Small intestine (tissue), 7 donors: ENCODE results near the gene KCNG2. TPM values are rescaled to one million over a fixed set of nuclear protein-coding genes. Genes with fewer than 3 reads are reported as not detected.

Experiments
- DNase-seq, 2 donors: peaks; one replicate each; pipeline versions ENCODE4 v3.0.0 to v3.0.0-alpha.2; 2013
- FAIRE-seq: peaks from 2 replicates; lab custom pipeline; 2012; peaks lifted over from hg19 to GRCh38; lab: Jason Lieb, UNC
- H3K27ac ChIP-seq, 3 donors: one replicate each; pipeline ENCODE4 v1.5.1; 2013; ENCODE audit warnings: low read length in 2 of 3, mild to moderate bottlenecking in 2 of 3, control low read depth in 1 of 3, inconsistent platforms in 1 of 3, low read depth in 1 of 3, moderate library complexity in 1 of 3
- H3K27me3 ChIP-seq, 3 donors: one replicate each; pipeline ENCODE4 v1.6.1; 2013; ENCODE audit warnings: low read length in 3 of 3, inconsistent platforms in 1 of 3; ENCODE audit not compliant: control insufficient read depth in 3 of 3, insufficient read depth in 3 of 3
- H3K36me3 ChIP-seq, 3 donors: one replicate each; pipeline ENCODE4 v1.6.1; 2013; ENCODE audit warnings: low read length in 3 of 3, inconsistent platforms in 1 of 3, low read depth in 1 of 3, mild to moderate bottlenecking in 1 of 3, moderate library complexity in 1 of 3; ENCODE audit not compliant: control insufficient read depth in 3 of 3, insufficient read depth in 2 of 3
- H3K4me1 ChIP-seq, 3 donors: one replicate each; pipeline ENCODE4 v1.6.1; 2013; ENCODE audit warnings: low read length in 2 of 3, inconsistent platforms in 1 of 3, low read depth in 1 of 3, mild to moderate bottlenecking in 1 of 3, moderate library complexity in 1 of 3; ENCODE audit not compliant: control insufficient read depth in 3 of 3, insufficient read depth in 2 of 3
- H3K4me3 ChIP-seq, 3 donors: one replicate each; pipeline ENCODE4 v1.5.1; 2013; ENCODE audit warnings: low read length in 3 of 3, control low read depth in 1 of 3, inconsistent platforms in 1 of 3, low read depth in 1 of 3, mild to moderate bottlenecking in 1 of 3, moderate library complexity in 1 of 3
- H3K9me3 ChIP-seq, 2 donors: one replicate each; pipeline ENCODE4 v1.6.1; 2013; ENCODE audit warnings: low read depth in 1 of 2, low read length in 1 of 2; ENCODE audit not compliant: control insufficient read depth in 2 of 2, insufficient read depth in 1 of 2
- WGBS, 3 donors: extraction: QIAGEN DNeasy Blood & Tissue Kit; methylation state at CpG; one replicate each; pipeline ENCODE4 v1.1.7; 2013; 5-methylcytosine and 5-hydroxymethylcytosine counted together
- polyA plus RNA-seq, 4 donors: library from polyadenylated mRNA; stranded (reverse) in 3 of 4; unstranded in 1 of 4; fragments of 200-250 nt in 3 of 4; fragments of 120-200 nt in 1 of 4; gene quantifications; one replicate each; pipeline versions ENCODE4 v1.2.1 to v1.2.3, GENCODE V29; 2013
- donor health status: healthy with polysubstance abuse.
- donor health status: control.
- donor health status: control.
- donor health status: Bipolar disorder and iron deficiency.
- donor health status: healthy.

The KCNG2 gene
- polyA plus RNA-seq, 4 donors: 0.10 to 0.30 TPM; not detected in 2

DNA sequence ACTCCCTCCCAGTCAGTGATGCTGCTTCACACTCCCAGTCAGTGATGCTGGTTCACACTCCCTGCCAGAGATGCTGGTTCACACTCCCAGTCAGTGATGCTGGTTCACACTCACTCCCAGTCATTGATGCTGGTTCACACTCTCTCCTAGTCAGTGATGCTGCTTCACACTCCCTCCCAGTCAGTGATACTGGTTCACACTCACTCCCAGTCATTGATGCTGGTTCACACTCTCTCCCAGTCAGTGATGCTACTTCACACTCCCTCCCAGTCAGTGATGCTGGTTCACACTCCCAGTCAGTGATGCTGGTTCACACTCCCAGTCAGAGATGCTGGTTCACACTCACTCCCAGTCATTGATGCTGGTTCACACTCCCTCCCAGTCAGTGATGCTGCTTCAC, 34.3 kb upstream of the KCNG2 start:
- H3K9me3 ChIP-seq: peaks cover 0 to 2% of the 10 kb centered on the region in 2 donors
- no peak overlapping the region for H3K4me3 ChIP-seq
- no peak for FAIRE-seq
- DNase-seq: no peak
- H3K36me3 ChIP-seq: no peaks in the 10 kb centered on the region
- H3K4me1 ChIP-seq: no peaks in the 10 kb centered on the region
- H3K27ac ChIP-seq: no peak overlapping the region
- H3K27me3 ChIP-seq: no peaks in the 10 kb centered on the region

DNA sequence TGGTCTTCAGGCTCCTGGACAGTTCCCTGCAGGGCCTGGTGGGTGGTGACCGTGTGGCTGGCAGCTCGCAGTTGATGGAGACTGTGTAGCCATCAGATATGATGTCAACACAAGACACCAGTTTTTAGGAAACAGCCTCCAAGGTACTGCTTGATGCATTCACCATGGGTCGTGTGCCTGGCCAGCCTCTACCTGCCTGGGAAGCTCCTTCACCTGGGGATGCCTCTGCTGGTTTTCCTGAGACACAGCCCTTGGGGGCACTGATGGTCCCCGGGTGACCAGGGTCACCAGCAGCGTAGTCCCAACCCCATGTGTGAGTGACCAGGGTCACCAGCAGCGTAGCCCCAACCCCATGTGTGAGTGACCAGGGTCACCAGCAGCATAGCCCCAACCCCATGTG, 33.6 kb upstream of the KCNG2 start:
- Histone ChIP-seq H3K27ac (no peak overlapping the region), H3K36me3 (no peaks in the 10 kb centered on the region), H3K27me3 (no peaks in the 10 kb centered on the region), H3K4me1 (no peaks in the 10 kb centered on the region), H3K4me3 (no peak overlapping the region), H3K9me3 (peaks cover 0 to 2% of the 10 kb centered on the region in 2 donors)
- 82 to 86% (median 86%) methylated on average over 5 to 6 of the region's 6 CpGs for WGBS, 3 donors
- no peak for FAIRE-seq
- DNase-seq: no peak

DNA sequence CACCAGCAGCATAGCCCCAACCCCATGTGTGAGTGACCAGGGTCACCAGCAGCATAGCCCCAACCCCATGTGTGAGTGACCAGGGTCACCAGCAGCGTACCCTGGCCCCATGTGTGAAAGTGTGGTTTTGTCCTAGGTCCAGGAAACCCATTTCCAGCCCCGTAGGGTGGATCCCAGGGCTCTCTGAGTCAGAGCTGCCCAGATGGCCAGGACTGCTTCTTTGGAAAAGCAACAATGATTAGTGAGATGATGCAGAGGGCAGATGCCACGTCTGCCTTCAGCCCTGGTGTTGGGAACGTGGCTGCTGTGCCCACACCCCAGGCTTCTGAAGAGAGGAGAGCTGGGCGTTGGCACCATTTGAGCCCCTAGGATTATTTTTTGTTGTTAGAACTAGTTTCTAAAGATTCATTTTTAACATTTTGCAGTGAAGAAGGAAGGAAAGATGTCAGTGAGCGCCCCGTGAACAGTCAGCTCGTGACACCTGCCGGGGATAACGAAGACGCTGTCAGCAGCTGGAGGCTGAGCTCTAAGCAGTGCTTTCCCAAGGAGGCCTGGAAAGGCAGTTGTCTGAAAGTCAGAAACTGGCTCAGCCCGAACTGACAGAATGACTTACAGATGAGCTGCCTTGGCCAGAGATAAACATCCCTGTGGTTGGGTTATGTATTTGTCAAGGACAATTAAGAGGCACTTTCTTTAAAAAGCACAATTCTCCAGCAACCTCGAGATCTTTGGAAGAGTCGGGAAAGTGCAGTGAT, 32.1 kb upstream of the KCNG2 start:
- Histone ChIP-seq H3K4me3 (no peak overlapping the region), H3K4me1 (no peaks in the 10 kb centered on the region), H3K27me3 (no peaks in the 10 kb centered on the region), H3K27ac (no peak overlapping the region), H3K9me3 (peaks cover 0 to 6% of the 10 kb centered on the region in 2 donors), H3K36me3 (no peaks in the 10 kb centered on the region)
- WGBS, 3 donors: 65 to 71% (median 69%) methylated on average over 14 of the region's 14 CpGs
- FAIRE-seq: no peak
- no peak for DNase-seq

DNA sequence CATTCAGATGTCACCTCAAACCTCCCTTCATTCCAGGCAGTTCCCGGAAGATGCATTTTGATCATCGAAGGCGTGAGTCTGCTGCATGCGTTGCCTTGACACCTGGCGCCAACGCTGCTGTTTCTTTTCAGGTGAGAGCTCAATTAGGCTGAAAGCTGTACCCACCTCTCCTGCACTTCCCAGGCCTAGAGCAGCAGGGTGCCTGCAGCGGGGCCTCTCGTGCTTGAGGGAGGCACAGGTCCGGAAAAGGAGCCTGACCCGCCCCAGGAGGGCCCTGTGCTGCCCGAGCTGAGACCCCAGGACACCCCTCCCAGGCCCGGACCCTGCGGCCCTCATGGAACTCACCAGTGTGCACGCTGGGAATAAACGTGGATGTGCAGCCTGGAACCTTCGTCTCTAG, 31.4 kb upstream of the KCNG2 start:
- DNase-seq (no peak), FAIRE-seq (no peak)
- 59 to 68% (median 66%) methylated on average over 16 of the region's 16 CpGs for WGBS, 3 donors
- no peaks in the 10 kb centered on the region for H3K27me3 ChIP-seq
- H3K4me1 ChIP-seq: no peaks in the 10 kb centered on the region
- no peak overlapping the region for H3K27ac ChIP-seq
- no peak overlapping the region for H3K4me3 ChIP-seq
- H3K9me3 ChIP-seq: peaks cover 0 to 6% of the 10 kb centered on the region in 2 donors
- H3K36me3 ChIP-seq: no peaks in the 10 kb centered on the region

DNA sequence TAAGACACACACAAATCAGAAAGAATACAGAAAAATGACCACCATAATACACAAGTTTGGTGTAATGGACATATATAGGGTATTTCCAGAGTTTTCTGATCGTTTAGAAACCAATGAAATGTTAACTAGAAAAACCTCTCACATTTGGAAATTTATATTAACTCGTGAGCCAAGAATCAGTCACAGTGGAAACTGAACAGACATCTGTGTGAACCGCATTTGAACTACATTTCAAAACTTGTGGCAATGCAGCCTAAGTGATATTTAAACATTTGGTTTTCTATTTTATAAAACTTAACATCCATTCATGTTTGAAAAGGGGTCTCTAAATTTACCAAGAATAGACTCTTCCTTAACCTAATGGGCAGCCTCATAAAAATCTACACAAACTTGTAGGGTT, 29.0 kb upstream of the KCNG2 start:
- WGBS, 3 donors: 54 to 58% (median 56%) methylated on average over 3 of the region's 3 CpGs
- no peak overlapping the region for H3K4me3 ChIP-seq
- no peaks in the 10 kb centered on the region for H3K27me3 ChIP-seq
- no peaks in the 10 kb centered on the region for H3K36me3 ChIP-seq
- FAIRE-seq (no peak), DNase-seq (no peak)
- peaks cover 0 to 6% of the 10 kb centered on the region in 2 donors for H3K9me3 ChIP-seq
- no peak overlapping the region for H3K27ac ChIP-seq
- no peaks in the 10 kb centered on the region for H3K4me1 ChIP-seq

DNA sequence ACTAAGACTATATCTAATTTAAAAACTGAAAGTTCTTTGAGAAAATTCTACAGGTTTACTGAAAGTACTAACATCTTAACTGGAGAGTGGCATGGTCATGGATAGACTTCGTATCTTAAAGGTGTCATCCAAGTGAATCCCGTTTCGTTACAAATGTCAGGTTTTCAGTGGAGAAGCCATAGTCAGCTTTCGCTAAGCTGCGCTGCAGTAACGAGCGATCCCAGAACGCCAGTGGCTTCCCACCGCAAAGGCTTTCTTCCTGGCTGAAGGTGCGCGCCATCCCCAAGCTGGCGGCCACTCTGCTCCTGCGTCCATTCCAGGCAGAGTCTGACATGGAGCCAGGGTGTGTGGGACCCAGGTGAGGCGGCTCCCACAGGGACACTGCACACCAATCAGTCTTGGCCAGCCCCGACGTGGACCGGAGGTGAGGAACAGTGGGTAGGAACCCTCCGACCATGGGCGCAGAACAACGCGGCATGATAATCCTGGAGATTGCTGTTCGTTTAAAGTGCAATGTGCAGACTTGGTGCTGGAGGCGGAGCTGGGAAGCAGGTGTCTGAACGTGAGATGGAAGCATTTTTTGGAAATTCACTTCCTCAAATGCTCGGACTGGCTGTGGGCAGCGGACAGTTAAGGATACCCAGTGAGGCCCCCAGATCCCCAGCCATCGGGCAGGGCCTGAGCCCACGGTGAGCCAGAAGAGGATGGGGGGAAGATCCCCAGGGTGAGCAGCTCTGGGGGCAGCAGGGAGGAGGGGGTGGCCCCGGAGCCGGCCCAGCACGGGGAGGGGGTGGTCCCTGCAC, 27.8 kb upstream of the KCNG2 start:
- FAIRE-seq (no peak), DNase-seq (no peak)
- no peaks in the 10 kb centered on the region for H3K4me1 ChIP-seq
- H3K9me3 ChIP-seq: peaks cover 0 to 6% of the 10 kb centered on the region in 2 donors
- 80 to 88% (median 84%) methylated on average over 27 to 31 of the region's 31 CpGs for WGBS, 3 donors
- H3K36me3 ChIP-seq: no peaks in the 10 kb centered on the region
- no peaks in the 10 kb centered on the region for H3K27me3 ChIP-seq
- no peak overlapping the region for H3K4me3 ChIP-seq
- no peak overlapping the region for H3K27ac ChIP-seq

DNA sequence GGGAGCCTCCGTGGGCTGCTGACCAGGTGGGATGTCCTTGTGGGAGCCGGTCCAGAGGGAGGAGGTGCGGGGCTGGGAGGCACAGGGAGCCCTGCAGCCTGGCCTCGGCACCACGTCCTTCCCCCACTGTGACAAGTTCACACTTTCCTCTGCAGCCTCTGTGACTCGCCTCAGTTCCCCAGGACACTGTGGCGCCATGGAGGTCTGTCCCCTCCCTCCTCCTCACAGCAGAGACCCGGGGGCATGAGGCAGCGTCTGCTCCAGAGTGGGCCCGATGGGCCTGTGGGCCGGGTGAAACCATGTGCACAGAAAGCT, 27.3 kb upstream of the KCNG2 start:
- no peaks in the 10 kb centered on the region for H3K36me3 ChIP-seq
- no peaks in the 10 kb centered on the region for H3K27me3 ChIP-seq
- H3K27ac ChIP-seq: no peak overlapping the region
- H3K9me3 ChIP-seq: peaks cover 0 to 6% of the 10 kb centered on the region in 2 donors
- 61 to 75% (median 74%) methylated on average over 8 to 11 of the region's 11 CpGs for WGBS, 3 donors
- DNase-seq: no peak
- no peak for FAIRE-seq
- H3K4me1 ChIP-seq: no peaks in the 10 kb centered on the region
- H3K4me3 ChIP-seq: no peak overlapping the region

DNA sequence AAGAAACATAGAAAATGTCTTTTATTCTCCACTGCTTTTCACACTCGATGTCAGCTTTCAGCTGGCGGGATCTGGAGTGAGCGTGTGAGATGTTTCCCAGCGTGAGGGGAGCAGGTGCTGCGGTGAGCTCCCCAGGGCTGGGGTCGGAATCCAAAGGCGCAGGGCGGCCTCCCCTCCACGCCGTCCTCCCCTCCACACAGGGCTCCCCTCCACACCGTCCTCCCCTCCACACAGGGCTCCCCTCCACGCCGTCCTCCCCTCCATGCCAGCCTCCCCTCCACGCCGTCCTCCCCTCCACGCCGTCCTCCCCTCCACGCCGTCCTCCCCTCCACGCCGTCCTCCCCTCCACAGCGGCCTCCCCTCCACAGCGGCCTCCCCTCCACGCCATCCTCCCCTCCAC, 26.9 kb upstream of the KCNG2 start:
- WGBS, 3 donors: 75 to 87% (median 75%) methylated on average over 10 to 23 of the region's 24 CpGs
- no peak for FAIRE-seq
- Histone ChIP-seq H3K9me3 (peaks cover 0 to 6% of the 10 kb centered on the region in 2 donors), H3K4me3 (no peak overlapping the region), H3K27me3 (no peaks in the 10 kb centered on the region), H3K27ac (no peak overlapping the region), H3K36me3 (no peaks in the 10 kb centered on the region), H3K4me1 (no peaks in the 10 kb centered on the region)
- no peak for DNase-seq
